ENCODE data around the gene ST8SIA6.

ST8SIA6 gene

DNA sequence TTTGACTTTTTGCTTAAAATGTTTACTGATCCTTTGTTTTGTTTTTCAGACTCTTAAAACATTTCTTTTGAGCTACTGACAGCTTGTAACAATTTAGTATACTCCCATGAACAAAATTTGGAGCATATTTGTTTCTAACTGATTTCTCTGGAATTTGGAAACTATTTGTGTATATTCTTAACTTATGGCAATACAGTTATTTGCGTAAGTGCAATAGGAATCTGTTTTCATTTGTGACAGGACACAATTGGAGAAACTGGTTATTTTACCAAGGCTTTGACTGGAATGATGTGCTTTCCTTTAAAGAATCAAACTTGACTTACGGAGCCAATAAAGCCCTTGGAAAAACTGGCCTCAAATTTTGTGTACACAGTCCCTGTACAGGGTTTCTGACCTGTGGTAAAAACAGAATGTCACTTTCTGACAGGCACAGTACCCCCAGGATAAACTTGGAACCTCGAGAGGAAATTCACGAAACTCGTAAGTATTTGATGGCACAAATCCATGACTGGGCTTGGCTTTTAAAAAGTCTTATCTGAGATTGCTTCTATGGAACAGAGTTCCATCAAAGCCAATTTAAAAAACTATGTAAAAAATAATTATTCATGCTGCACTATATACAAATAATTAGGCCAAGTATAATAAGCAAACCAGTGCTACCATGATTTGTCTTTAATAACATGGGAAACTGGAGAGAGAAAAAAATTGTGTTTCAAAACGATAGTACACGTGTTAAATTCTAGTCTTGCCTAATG lies 70.4 kb downstream of the ST8SIA6 start:
- no peak for DNase-seq

DNA sequence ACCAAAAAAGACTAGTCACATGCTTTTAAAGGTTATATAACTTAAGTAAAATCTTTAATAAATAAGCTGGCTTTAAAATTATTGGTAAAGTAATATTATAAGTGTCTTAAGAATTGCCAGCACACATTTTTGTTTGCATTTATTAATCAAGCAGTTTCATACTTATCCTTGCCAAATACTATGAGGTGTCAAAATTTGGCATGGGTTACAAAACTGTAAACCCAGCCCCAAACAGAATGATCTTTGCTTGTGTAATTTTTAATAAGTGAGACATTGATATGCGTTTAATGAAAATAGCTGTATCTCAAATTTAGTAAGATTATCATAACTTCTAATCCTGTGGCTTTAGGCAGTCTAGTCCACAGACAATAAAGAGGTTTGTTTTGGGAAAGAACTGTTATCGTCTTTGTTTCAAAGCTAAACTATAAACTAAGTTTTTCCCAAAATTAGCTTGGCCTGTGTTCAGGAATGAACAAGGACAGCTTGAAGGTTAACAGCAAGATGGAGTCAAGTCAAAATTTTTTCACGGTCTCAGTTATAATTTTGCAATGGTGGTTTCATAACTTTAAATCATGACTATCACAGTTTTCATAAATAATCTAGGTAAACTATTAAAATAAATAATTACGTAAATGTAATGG lies 72.8 kb downstream of the ST8SIA6 start:
- DNase-seq, result no peak

DNA sequence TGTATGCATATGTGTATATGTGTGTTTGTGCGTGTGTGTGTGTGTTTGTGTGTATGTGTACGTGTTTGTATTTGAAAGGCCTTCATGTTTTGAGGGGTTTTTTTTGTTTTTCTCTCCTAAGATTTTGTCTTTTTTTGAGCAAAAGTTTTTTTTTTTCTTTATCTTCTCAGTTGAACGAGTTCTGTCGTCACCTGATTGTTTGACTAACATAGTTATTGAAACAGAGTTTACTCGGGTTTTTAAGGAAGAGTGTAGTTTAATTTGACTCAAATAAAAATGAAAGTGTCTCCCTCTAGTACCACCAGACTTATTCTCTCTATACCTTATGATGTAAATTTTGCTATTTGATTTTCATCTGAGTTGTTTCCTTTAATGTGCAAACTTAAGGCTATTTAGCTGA lies 73.5 kb downstream of the ST8SIA6 start:
- DNase-seq, result no peak

DNA sequence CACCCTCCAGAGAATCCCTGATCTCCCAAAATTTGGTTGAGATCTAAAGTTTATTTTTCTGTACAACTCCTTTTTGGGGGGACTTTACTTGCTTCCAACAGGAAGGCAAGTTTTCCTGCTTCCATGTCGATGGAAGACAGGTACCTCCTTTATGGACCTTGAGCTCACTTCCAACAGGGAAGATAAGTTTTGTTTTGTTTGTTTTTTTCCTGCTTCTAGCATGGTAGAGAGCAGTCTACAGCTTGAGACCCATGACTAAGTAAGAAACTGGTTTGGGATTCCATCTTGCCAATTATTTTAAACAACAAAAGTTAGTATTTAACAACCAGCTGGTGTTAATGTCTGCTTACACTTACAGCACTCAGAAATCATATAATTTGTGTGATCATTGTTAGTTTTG lies 74.4 kb downstream of the ST8SIA6 start:
- no peak for DNase-seq

DNA sequence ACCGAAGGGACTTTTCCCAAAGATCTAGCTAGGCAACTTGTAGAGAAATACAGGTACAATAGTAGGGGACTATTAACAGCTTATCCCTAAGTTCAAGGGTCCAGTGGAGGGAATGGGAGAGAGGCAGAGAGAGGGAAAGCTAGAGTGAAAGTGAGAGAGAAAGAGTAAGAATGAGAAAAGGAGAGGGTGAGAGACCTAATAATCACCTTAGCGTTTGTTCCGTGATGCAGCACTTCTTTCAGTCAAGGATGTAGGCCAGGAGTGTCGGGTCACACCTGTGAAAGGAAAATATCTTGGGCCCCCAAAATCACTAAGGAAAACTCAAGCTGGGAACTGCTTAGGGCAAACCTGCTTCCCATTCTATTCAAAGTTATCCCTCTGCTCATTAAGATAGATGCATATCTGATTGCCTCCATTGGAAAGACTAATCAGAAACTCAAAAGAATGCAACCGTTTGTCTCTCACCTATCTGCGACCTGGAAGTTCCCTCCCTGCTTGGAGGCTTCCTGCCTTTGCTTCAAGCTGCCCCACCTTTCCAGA lies 75.2 kb downstream of the ST8SIA6 start:
- no peak for DNase-seq

DNA sequence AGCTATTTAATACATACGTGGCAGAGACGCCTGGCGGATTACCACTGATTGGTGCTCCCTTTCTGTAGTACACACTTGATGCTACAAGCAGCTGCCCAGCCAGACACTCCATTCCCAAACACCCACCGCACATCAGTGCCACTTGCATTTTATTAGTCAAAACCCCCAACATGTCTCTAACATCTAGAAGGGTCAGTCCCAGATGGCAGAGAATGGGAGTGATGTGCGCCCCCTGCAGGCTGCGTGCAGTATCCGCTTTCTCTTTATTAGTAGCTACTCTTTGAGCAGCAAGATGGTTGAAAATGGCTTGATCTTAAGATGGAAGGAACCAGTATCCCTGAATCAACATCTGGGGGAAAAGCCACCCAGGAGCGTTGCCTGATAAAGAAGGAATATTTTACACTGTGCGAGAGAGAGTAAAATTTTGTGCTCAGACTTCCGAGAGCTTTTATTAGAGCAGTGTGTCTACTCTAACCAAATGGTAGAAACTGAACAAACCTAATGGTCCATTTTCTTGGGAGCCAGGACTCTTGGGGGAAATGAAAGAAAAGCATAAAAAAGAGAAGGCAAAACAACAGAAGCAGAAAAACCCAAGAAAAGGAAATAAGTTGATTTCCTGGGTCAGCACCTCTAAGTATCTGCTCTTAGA lies 78.3 kb downstream of the ST8SIA6 start:
- DNase-seq, result peak; percentile 55

DNA sequence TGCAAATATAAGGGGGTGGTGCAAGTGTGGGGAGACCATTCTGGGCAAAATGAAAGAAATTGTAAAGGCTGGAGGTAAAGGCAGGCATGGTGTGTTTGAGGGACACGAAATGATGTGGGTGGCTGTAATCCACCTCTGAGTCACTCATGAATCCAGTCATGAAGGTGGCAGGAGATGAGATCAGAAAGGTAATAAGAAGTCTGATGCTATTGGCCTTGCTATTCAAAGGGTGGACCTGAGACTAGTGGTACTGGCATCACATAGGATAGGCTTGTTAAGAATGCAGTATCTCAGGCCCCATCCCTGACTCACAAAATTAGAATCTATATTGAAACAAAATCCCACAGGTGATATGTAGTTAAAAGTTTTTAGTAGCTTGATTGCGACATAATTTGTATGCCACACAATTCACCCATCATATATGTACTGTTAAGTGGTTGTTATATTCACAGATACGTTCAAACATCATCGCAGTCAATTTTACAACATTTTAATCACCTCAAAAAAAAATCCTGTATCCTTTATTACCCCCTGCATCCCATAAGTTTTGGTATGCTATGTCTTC lies 85.6 kb downstream of the ST8SIA6 start:
- DNase-seq, result no peak

DNA sequence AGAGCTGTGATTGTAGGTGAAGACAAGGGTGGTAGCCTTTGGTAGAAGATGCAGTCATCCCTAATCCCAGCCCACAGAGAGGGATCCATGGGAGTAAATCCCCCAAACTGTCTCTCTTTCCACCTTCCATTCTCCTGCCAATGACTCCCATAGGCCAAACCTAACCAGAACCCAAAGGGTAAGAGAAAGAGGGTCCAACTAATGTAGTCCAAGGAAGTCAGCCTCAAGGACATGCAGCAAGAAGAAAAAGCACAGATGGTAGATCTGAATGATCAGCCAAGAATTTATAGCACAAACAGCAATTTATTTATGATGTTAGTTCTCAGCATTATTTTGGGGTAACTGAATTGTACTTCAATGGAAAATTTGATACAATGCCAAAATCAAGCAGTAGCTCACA lies 87.7 kb downstream of the ST8SIA6 start:
- no peak for DNase-seq

DNA sequence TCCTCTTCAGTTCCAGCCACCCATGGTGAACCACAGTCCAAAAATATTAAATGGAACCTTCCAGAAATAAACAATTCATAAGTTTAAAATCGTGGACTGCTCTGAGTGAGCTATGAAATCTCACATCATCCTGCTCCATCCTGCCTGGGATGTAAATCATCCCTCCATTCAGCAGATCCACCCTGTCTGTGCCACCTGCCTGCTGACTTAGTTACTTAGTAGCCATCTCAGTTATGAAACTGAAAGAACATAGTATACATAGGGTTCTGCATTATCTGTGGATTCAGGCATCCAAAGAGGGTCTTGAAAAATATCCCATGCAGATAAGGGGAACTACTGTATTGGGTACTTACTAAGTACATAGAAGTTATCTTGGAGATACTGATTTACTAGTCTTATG lies 89.0 kb downstream of the ST8SIA6 start:
- DNase-seq, result no peak

DNA sequence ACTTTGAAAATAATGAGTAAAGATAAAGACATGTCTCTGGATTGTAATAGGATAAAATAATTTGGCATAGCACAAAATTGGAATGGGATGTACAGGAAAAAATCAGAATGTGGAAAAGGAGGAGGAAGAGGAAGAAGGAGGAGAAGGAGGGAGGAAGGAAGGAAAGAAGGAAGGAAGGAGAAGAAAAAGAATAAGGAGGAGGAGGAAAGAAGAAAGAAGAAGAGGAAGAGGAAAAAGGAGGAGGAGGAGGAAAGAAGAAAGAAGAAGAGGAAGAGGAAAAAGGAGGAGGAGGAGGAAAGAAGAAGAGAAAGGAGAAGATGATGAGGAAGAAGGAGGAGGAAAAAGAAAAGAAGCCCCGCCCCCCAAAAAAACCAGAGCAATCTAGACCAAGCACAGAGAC lies 95.9 kb downstream of the ST8SIA6 start:
- no peak for DNase-seq

DNA sequence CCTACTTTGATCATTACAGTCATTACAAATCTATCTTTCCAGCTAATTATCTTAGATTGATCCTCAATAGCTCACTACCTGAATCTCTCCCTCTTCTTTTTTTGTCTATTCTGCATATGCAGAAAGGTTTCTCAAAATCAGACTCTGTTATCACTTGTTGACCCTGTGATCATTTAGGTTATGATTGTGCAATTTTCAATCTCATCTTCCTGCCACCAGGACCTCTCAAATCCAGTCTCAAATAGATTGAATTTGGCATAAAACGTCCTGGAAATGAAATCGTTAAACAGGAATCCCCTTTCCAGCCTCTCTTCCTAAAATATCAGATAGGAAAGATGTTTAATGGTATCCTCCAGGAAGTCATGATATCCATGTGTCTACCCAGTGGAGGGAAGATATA lies 96.6 kb downstream of the ST8SIA6 start:
- no peak for DNase-seq

DNA sequence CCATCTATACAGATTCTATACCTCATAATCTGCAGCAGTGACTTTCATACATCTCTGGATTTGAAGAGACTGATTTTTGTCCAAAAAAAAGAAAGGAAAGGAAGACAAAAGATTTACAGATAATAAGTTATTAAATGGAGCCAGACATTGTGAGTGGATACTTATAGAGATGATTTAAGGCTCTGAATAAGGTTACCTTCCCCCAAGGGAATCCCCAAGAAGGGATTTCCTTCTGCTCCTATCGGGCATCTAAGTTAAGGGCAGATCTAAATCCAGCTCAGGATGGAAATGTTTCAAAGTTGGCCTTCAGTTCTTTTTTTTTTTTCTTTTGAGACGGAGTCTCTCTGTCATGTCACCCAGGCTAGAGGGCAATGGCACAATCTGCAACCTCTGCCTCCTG lies 97.6 kb downstream of the ST8SIA6 start:
- DNase-seq, result no peak

DNA sequence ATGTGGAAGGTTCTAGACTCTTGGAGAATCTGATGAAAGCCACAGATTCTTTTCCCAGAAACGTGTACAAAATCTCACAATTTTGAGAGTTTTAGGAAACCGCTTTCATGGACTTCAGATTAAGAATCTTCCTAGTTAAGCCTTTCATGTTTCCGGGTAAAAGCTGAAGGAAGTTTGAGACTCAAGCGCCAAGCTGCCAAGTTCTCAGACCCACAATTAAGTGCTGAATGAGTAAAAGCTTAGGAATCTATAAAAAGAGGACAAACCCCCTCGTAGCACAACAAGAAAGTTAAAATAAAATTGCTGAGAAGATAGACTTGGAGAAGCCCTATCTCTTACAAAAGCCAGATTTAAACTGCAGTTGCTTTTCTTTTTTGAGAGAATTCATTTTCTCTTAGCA lies 99.6 kb downstream of the ST8SIA6 start:
- DNase-seq, result no peak

DNA sequence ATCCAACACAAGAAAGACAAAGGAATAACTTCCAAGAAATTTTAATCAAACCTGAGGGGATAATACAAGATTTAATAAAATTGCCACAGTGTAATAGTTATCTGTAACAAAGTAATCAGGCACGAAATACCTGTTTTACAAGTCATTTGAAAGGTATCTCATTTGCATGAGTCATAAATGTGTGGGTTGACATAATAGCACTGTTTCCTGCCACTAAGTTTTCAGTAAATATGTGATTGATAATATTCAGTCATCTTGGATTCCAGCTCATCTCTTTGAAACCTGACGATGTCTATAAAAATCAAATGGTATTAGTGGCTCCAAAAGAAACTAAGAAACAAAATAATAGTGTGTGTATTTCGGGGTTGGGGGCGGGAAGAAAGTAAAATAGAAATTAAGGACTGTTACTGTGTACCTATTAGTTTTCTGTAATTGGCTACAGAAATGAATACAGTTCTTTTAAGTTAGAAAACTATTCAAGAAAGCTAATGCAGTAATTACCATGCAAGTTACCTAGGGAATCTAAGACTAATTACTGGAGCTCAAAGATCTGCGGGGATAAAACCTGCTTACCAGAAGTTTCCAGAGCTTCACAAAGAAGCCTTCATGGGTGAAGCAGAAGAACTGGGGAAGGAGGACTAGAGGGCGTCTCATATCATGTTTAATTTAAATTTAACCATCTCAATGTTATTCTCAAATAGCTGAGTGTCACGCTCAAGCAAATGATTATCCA lies 100.7 kb downstream of the ST8SIA6 start:
- DNase-seq, result no peak

DNA sequence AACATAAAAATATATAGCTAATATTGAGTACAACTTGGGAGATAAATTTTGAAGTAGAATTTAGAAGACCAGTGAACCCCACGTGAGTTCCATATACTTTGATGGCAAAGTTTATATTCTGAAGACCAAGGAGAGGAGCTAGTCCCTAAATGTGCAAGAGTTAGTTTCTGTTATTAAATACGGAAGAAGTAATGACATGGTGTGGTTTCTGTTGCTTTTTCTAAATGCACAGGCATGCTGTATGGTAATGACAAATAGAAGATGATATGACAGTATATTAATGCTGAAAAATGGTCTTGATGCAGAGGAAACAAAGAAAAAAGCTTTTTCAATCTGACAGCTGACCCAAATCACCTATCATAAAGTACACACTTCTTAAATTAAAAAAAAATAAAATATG lies 101.8 kb downstream of the ST8SIA6 start:
- DNase-seq, result no peak

DNA sequence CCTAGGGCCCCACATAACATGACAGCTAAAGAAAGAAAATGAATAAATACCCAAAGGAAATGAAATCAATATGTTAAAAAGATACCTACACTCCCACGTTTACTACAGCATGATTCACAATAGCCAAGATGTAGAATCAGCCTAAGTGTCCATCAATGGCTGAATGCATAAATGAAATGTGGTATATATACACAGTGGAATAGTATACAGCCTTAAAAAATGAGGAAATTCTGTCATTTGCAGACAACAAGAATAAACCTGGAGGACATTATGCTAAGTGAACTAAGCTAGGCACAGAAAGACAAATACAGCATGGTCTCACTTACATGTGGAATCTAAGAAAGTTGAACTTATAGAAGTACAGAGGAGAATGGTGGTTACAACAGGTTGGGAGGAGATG lies 102.9 kb downstream of the ST8SIA6 start:
- DNase-seq, result no peak

DNA sequence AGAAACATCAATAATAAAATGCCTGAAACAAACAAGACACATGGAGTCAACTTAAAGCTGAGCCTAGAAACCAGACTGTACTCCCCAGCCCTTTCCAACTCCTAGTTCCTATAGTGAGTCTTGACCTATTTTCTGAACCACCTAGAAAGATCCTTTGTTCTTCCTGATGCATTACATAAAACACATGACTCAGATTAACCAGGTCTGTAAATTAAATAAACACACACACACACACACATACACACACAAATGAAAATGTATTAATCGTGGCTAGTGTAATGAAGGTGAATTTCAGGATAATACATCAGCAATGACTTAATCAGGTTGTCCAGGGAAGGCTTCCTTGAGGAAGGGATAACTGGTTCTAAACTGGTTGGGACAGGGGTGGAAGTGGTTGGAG lies 104.7 kb downstream of the ST8SIA6 start:
- DNase-seq, result no peak

DNA sequence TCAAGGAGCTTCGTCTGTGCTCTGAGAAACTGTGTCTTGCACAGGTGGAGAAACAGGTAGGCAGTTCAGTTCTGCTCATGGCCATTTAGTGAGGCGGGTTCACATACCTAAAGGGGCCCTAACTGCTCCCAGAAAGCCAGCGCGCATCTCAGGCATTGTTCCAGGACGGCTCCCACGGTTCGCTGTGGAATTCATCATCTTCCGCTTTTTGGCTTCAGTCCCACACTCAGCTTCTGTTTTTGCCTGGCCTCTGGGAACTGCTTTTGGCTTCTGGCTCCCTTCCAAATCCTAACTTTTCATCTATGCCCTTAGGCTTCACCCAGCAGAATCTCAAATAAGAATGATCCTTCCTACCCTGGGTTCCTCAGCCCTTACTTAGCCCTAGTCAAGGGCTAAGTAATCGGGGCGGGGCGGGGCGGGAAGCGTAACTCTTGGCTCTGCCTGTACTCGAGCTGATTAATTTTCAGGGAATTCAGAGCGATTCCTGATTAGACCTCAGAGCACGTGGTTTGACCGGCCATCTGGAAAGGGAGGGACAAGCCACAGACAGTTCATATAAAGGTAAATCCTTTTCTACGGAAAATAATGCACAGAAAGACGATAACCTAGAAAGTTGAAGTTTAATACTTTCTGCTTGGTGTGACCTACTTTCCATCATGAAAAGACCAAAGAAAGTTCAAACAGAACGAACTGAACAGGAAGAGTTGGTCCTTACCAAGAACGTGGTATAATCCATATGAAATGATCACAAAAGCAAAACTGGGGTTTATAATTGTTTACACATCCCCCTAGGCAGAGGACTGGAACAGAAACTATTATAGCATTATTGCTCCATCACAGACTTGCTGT lies 105.7 kb downstream of the ST8SIA6 start:
- DNase-seq, result no peak

DNA sequence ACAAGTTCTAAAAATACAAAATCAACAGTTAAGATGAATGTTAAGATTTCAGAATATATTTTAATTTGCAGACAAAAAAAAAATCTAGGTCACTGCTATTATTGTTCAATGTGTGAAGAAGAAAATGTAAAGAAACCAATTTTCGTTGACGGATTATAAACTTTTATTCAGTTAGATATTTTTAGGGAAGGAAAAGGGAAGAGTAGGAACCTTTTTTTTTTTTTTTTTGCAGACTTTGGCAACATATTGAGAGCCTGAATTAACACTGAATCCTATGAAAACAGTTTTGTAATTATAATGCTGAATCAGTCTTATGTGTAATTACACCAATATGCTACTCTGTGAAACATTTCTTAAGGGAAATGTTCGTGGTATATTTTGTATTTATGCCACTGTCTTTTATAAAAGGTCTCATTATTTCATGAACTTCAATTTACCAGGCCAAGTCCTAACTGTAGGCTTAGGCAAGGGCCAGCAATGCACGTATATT lies 106.3 kb downstream of the ST8SIA6 start:
- DNase-seq, result no peak

DNA sequence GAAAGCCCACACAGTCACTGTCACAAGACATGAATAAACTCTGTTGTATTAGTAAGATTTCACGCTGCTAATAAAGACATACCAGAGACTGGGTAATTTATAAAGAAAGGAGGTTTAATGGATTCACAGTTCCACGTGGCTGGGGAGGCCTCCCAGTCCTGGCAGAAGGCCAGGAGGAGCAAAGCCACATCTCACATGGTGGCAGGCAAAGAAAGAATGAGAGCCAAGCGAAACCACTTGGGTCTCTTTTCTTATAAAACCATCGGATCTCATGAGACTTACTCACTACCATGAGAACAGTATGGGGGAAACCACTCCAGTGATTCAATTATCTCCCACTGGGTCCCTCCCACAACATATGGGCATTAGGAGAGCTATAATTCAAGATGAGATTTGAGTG lies 110.2 kb downstream of the ST8SIA6 start:
- DNase-seq, result no peak

DNA sequence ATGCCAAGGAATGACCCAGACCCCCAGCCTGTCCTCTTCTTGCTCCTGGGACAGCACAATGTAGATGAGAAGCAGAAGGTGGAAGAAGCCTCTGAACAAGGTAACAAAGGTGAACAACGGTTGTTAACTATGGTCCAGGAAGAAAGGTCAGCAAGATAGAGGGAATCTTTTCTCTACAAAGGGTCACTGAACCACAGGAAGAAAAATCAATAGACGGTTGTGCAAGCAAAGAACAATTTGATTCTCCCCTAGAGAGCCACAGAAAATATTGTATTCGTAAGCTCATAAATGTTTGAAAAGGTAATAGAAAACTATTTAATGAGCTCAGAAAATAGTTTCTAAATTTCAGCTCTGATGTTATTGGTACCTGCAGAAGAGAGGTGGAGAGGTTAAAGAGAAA lies 111.3 kb downstream of the ST8SIA6 start:
- no peak for DNase-seq
